ENCODE measurements around the gene SLC38A3.

SLC38A3 gene

GRCh38 chr3:50190936-50191660, 14.0 kb upstream of the SLC38A3 start, which contains the start of gene GNAT1:
Gene GNAT1, plus strand, starts transcription at chr3:50191610. Its CDS starts 116 bp downstream, at chr3:50191726.
- no peak within 1 kb of the TSS for H3K4me3 Mint-ChIP-seq
- peaks cover 11% of the 10 kb centered on the region for H3K27me3 Mint-ChIP-seq (ENCODE audit: low read depth)
- H3K36me3 Mint-ChIP-seq (ENCODE audit: low read depth): no peaks in the 10 kb centered on the region
- no peak within 1 kb of the TSS for H3K27ac Mint-ChIP-seq
- no peaks in the 10 kb centered on the region for H3K9me3 Mint-ChIP-seq
- peaks cover 7% of the 10 kb centered on the region for H3K4me1 Mint-ChIP-seq (ENCODE audit: low read depth)
- no peak for DNase-seq (ENCODE audit: low spot score)

GRCh38 chr3:50192124-50192523, 12.9 kb upstream of the SLC38A3 start:
- no peak overlapping the region for H3K4me3 Mint-ChIP-seq
- H3K27me3 Mint-ChIP-seq (ENCODE audit: low read depth): peaks cover 16% of the 10 kb centered on the region
- H3K4me1 Mint-ChIP-seq (ENCODE audit: low read depth): peaks cover 7% of the 10 kb centered on the region
- no peak for DNase-seq (ENCODE audit: low spot score)
- H3K27ac Mint-ChIP-seq: no peak overlapping the region
- H3K36me3 Mint-ChIP-seq (ENCODE audit: low read depth): no peaks in the 10 kb centered on the region
- H3K9me3 Mint-ChIP-seq: no peaks in the 10 kb centered on the region

- Mint-ChIP-seq H3K9me3 (no peaks in the 10 kb centered on the region), H3K27ac (peak overlapping the region; percentile 49), H3K27me3 (ENCODE audit: low read depth) (peaks cover 20% of the 10 kb centered on the region), H3K4me3 (no peak overlapping the region), H3K4me1 (ENCODE audit: low read depth) (peaks cover 7% of the 10 kb centered on the region), H3K36me3 (ENCODE audit: low read depth) (no peaks in the 10 kb centered on the region)
- peak; percentile 66 for DNase-seq (ENCODE audit: low spot score)
Measured at GRCh38 chr3:50192689-50193141, 12.4 kb upstream of the SLC38A3 start.

- Mint-ChIP-seq H3K27ac (no peak overlapping the region), H3K9me3 (no peaks in the 10 kb centered on the region), H3K27me3 (ENCODE audit: low read depth) (peaks cover 20% of the 10 kb centered on the region), H3K4me3 (no peak overlapping the region), H3K36me3 (ENCODE audit: low read depth) (no peaks in the 10 kb centered on the region), H3K4me1 (ENCODE audit: low read depth) (peaks cover 7% of the 10 kb centered on the region)
- DNase-seq (ENCODE audit: low spot score): no peak
Measured at GRCh38 chr3:50193286-50193685, 11.8 kb upstream of the SLC38A3 start.

- Mint-ChIP-seq H3K36me3 (ENCODE audit: low read depth) (no peaks in the 10 kb centered on the region), H3K4me1 (ENCODE audit: low read depth) (peaks cover 7% of the 10 kb centered on the region), H3K9me3 (no peaks in the 10 kb centered on the region), H3K27ac (no peak overlapping the region), H3K27me3 (ENCODE audit: low read depth) (peaks cover 20% of the 10 kb centered on the region), H3K4me3 (no peak overlapping the region)
- no peak for DNase-seq (ENCODE audit: low spot score)
Measured at GRCh38 chr3:50193746-50194127, 11.3 kb upstream of the SLC38A3 start.

- H3K36me3 Mint-ChIP-seq (ENCODE audit: low read depth): no peaks in the 10 kb centered on the region
- peaks cover 7% of the 10 kb centered on the region for H3K4me1 Mint-ChIP-seq (ENCODE audit: low read depth)
- H3K9me3 Mint-ChIP-seq: no peaks in the 10 kb centered on the region
- peak; percentile 77 for DNase-seq (ENCODE audit: low spot score)
- no peak overlapping the region for H3K27ac Mint-ChIP-seq
- H3K27me3 Mint-ChIP-seq (ENCODE audit: low read depth): peaks cover 20% of the 10 kb centered on the region
- H3K4me3 Mint-ChIP-seq: peak overlapping the region; percentile 45
Measured at GRCh38 chr3:50194128-50194902, 10.8 kb upstream of the SLC38A3 start.

- no peak for DNase-seq (ENCODE audit: low spot score)
- Mint-ChIP-seq H3K9me3 (no peaks in the 10 kb centered on the region), H3K27ac (no peak overlapping the region), H3K4me1 (ENCODE audit: low read depth) (peaks cover 7% of the 10 kb centered on the region), H3K4me3 (peak overlapping the region; percentile 45), H3K27me3 (ENCODE audit: low read depth) (peaks cover 20% of the 10 kb centered on the region), H3K36me3 (ENCODE audit: low read depth) (no peaks in the 10 kb centered on the region)
Measured at GRCh38 chr3:50194903-50195500, 10.1 kb upstream of the SLC38A3 start.

- Mint-ChIP-seq H3K27ac (no peak overlapping the region), H3K27me3 (ENCODE audit: low read depth) (peaks cover 22% of the 10 kb centered on the region), H3K4me3 (no peak overlapping the region), H3K9me3 (no peaks in the 10 kb centered on the region), H3K36me3 (ENCODE audit: low read depth) (no peaks in the 10 kb centered on the region), H3K4me1 (ENCODE audit: low read depth) (peaks cover 7% of the 10 kb centered on the region)
- no peak for DNase-seq (ENCODE audit: low spot score)
Measured at GRCh38 chr3:50195501-50196252, 9.4 kb upstream of the SLC38A3 start.

GRCh38 chr3:50196253-50196801, 8.7 kb upstream of the SLC38A3 start:
- H3K27me3 Mint-ChIP-seq (ENCODE audit: low read depth): peaks cover 24% of the 10 kb centered on the region

GRCh38 chr3:50201573-50202315, 3.3 kb upstream of the SLC38A3 start:
- no peak for DNase-seq (ENCODE audit: low spot score)
- Mint-ChIP-seq H3K9me3 (no peaks in the 10 kb centered on the region), H3K4me3 (no peak overlapping the region), H3K4me1 (ENCODE audit: low read depth) (no peaks in the 10 kb centered on the region), H3K27ac (no peak overlapping the region), H3K36me3 (ENCODE audit: low read depth) (no peaks in the 10 kb centered on the region), H3K27me3 (ENCODE audit: low read depth) (peaks cover 37% of the 10 kb centered on the region)

More at GRCh38 chr3:50196253-50196801, 8.7 kb upstream of the SLC38A3 start:
- no peak for DNase-seq (ENCODE audit: low spot score)
- H3K9me3 Mint-ChIP-seq: no peaks in the 10 kb centered on the region
- H3K27ac Mint-ChIP-seq: no peak overlapping the region
- H3K4me3 Mint-ChIP-seq: no peak overlapping the region
- peaks cover 7% of the 10 kb centered on the region for H3K4me1 Mint-ChIP-seq (ENCODE audit: low read depth)
- no peaks in the 10 kb centered on the region for H3K36me3 Mint-ChIP-seq (ENCODE audit: low read depth)

GRCh38 chr3:50202353-50203112, 2.5 kb upstream of the SLC38A3 start:
- H3K27me3 Mint-ChIP-seq (ENCODE audit: low read depth): peaks cover 41% of the 10 kb centered on the region
- no peaks in the 10 kb centered on the region for H3K36me3 Mint-ChIP-seq (ENCODE audit: low read depth)
- H3K27ac Mint-ChIP-seq: no peak overlapping the region

GRCh38 chr3:50203113-50203808, 1.8 kb upstream of the SLC38A3 start:
- no peaks in the 10 kb centered on the region for H3K4me1 Mint-ChIP-seq (ENCODE audit: low read depth)
- H3K4me3 Mint-ChIP-seq: no peak overlapping the region
- DNase-seq (ENCODE audit: low spot score): no peak
- H3K27ac Mint-ChIP-seq: no peak overlapping the region
- H3K36me3 Mint-ChIP-seq (ENCODE audit: low read depth): no peaks in the 10 kb centered on the region
- no peaks in the 10 kb centered on the region for H3K9me3 Mint-ChIP-seq
- H3K27me3 Mint-ChIP-seq (ENCODE audit: low read depth): peaks cover 47% of the 10 kb centered on the region

More at GRCh38 chr3:50202353-50203112, 2.5 kb upstream of the SLC38A3 start:
- no peak for DNase-seq (ENCODE audit: low spot score)
- Mint-ChIP-seq H3K4me3 (no peak overlapping the region), H3K4me1 (ENCODE audit: low read depth) (no peaks in the 10 kb centered on the region), H3K9me3 (no peaks in the 10 kb centered on the region)

All from T-helper 2 cell treated with Interferon-gamma antibody and Interleukin-4, amounts not matched to agents 5 μg/mL and 100 μg/mL, for 36 hours (primary cell).